Loucy (cell line): ENCODE data around the gene DENND2D.
A peak's percentile ranks its signal among the peaks of the same experiment; 100 is the strongest.

Experiments
- H2AFZ ChIP-seq: fragments of 200-600 bp; sonication (generic); 2 replicates; pipeline ENCODE4 v1.6.0; 2016; ENCODE audit warnings: antibody characterized with exemption, mild to moderate bottlenecking, low read length, moderate library complexity
- H3F3A ChIP-seq: fragments of 200-600 bp; 2 replicates; pipeline ENCODE4 v1.6.0; 2016; ENCODE audit warnings: antibody characterized with exemption, low read depth, mild to moderate bottlenecking
- H3K27me3 ChIP-seq: fragments of 200-600 bp; sonication (generic); 2 replicates; pipeline ENCODE4 v1.6.1; 2014; ENCODE audit warnings: low read length, mild to moderate bottlenecking; ENCODE audit not compliant: insufficient read depth, poor library complexity, severe bottlenecking
- H3K36me3 ChIP-seq: fragments of 200-600 bp; sonication (generic); 2 replicates; pipeline ENCODE4 v1.6.1; 2016; ENCODE audit warnings: low read length; ENCODE audit not compliant: insufficient read depth
- H3K4me1 ChIP-seq: fragments of 200-600 bp; sonication (generic); 2 replicates; pipeline ENCODE4 v1.5.1; 2014; ENCODE audit warnings: low read length, mild to moderate bottlenecking; ENCODE audit not compliant: insufficient read depth, poor library complexity, severe bottlenecking
- H3K4me2 ChIP-seq: fragments of 200-600 bp; sonication (generic); 2 replicates; pipeline ENCODE4 v1.6.0; 2014; ENCODE audit warnings: antibody characterized with exemption, low read length, low read depth, mild to moderate bottlenecking; ENCODE audit not compliant: poor library complexity, severe bottlenecking
- H3K4me3 ChIP-seq: fragments of 200-600 bp; sonication (generic); 2 replicates; pipeline ENCODE4 v1.5.1; 2014; ENCODE audit warnings: low read length, mild to moderate bottlenecking, mixed read lengths; ENCODE audit not compliant: poor library complexity, severe bottlenecking
- H3K79me2 ChIP-seq: fragments of 200-600 bp; sonication (generic); 2 replicates; pipeline ENCODE4 v1.6.1; 2014; ENCODE audit warnings: low read length; ENCODE audit not compliant: insufficient read depth
- H3K9ac ChIP-seq: fragments of 200-600 bp; sonication (generic); 2 replicates; pipeline ENCODE4 v1.6.0; 2014; ENCODE audit warnings: mild to moderate bottlenecking, low read depth, low read length, moderate library complexity; ENCODE audit not compliant: poor library complexity, severe bottlenecking
- H3K9me2 ChIP-seq: fragments of 200-600 bp; sonication (generic); replicated peaks from 2 replicates; pipeline ENCODE4 v1.6.1; 2016; ENCODE audit warnings: low read depth, low read length, mixed read lengths
- H3K9me3 ChIP-seq: fragments of 200-600 bp; sonication (generic); 2 replicates; pipeline ENCODE4 v1.6.1; 2014; ENCODE audit warnings: mild to moderate bottlenecking, antibody characterized with exemption, low read length, low read depth; ENCODE audit not compliant: insufficient read depth
- H4K20me1 ChIP-seq: fragments of 200-600 bp; sonication (generic); 2 replicates; pipeline ENCODE4 v1.6.0; 2014; ENCODE audit warnings: antibody characterized with exemption, low read length, mild to moderate bottlenecking; ENCODE audit not compliant: insufficient read depth, poor library complexity, severe bottlenecking
- CTCF ChIP-seq: fragments of 200-600 bp; sonication (generic); conservative IDR thresholded peaks from 2 replicates; pipeline ENCODE4 v1.5.1; 2014; ENCODE audit warnings: mild to moderate bottlenecking, antibody characterized with exemption, low read length
- EZH2phosphoT487 ChIP-seq: fragments of 200-600 bp; IDR thresholded peaks from 2 replicates; pipeline ENCODE4 v1.6.1; 2018; ENCODE audit warnings: antibody characterized with exemption, mild to moderate bottlenecking, moderate library complexity, borderline replicate concordance

Gene DENND2D

GRCh38 chr1:111174070-111174469 lies 26.4 kb downstream of the DENND2D start:
- no peaks in the 10 kb centered on the region for H3F3A ChIP-seq
- TF ChIP-seq CTCF (no peak), EZH2phosphoT487 (no peak)
- H3K36me3 ChIP-seq: peaks cover 74% of the 10 kb centered on the region
- H3K9ac ChIP-seq: no peak overlapping the region
- H3K4me2 ChIP-seq: no peak overlapping the region
- no peaks in the 10 kb centered on the region for H3K9me3 ChIP-seq
- no peak overlapping the region for H3K4me3 ChIP-seq
- no peak overlapping the region for H2AFZ ChIP-seq
- no peaks in the 10 kb centered on the region for H4K20me1 ChIP-seq
- H3K27me3 ChIP-seq: no peaks in the 10 kb centered on the region
- no peaks in the 10 kb centered on the region for H3K79me2 ChIP-seq
- H3K9me2 ChIP-seq: no peaks in the 10 kb centered on the region
- H3K4me1 ChIP-seq: peaks cover 16% of the 10 kb centered on the region

- peaks cover 16% of the 10 kb centered on the region for H3K4me1 ChIP-seq
- H3K4me2 ChIP-seq: peak overlapping the region; percentile 36
- H3K79me2 ChIP-seq: no peaks in the 10 kb centered on the region; the same call in 1 of the 2 replicates
- H3K9ac ChIP-seq: no peak overlapping the region
- TF ChIP-seq EZH2phosphoT487 (no peak), CTCF (no peak)
- H3K9me3 ChIP-seq: no peaks in the 10 kb centered on the region
- H3K4me3 ChIP-seq: no peak overlapping the region
- H3K36me3 ChIP-seq: peaks cover 77% of the 10 kb centered on the region
- H3F3A ChIP-seq: no peaks in the 10 kb centered on the region
- H4K20me1 ChIP-seq: no peaks in the 10 kb centered on the region
- H3K27me3 ChIP-seq: no peaks in the 10 kb centered on the region
- H3K9me2 ChIP-seq: no peaks in the 10 kb centered on the region
- no peak overlapping the region for H2AFZ ChIP-seq
Measured at GRCh38 chr1:111172463-111172862, 28.0 kb downstream of the DENND2D start.

- no peak overlapping the region for H2AFZ ChIP-seq
- H3K9ac ChIP-seq: no peak overlapping the region
- no peaks in the 10 kb centered on the region for H3F3A ChIP-seq
- no peak overlapping the region for H3K4me3 ChIP-seq
- H3K9me3 ChIP-seq: no peaks in the 10 kb centered on the region
- H3K27me3 ChIP-seq: no peaks in the 10 kb centered on the region
- H4K20me1 ChIP-seq: peaks cover 6% of the 10 kb centered on the region
- no peaks in the 10 kb centered on the region for H3K4me1 ChIP-seq
- H3K9me2 ChIP-seq: no peaks in the 10 kb centered on the region
- peaks cover 17% of the 10 kb centered on the region; the same call in 1 of the 2 replicates for H3K79me2 ChIP-seq
- H3K4me2 ChIP-seq: no peak overlapping the region
- peaks cover 52% of the 10 kb centered on the region; the same call in 1 of the 2 replicates for H3K36me3 ChIP-seq
- no peak for TF ChIP-seq EZH2phosphoT487
- TF ChIP-seq CTCF: no peak
Measured at GRCh38 chr1:111164151-111164550, 36.3 kb downstream of the DENND2D start.
